Measurements from ENCODE around the gene FNDC3B.

The FNDC3B gene

DNA sequence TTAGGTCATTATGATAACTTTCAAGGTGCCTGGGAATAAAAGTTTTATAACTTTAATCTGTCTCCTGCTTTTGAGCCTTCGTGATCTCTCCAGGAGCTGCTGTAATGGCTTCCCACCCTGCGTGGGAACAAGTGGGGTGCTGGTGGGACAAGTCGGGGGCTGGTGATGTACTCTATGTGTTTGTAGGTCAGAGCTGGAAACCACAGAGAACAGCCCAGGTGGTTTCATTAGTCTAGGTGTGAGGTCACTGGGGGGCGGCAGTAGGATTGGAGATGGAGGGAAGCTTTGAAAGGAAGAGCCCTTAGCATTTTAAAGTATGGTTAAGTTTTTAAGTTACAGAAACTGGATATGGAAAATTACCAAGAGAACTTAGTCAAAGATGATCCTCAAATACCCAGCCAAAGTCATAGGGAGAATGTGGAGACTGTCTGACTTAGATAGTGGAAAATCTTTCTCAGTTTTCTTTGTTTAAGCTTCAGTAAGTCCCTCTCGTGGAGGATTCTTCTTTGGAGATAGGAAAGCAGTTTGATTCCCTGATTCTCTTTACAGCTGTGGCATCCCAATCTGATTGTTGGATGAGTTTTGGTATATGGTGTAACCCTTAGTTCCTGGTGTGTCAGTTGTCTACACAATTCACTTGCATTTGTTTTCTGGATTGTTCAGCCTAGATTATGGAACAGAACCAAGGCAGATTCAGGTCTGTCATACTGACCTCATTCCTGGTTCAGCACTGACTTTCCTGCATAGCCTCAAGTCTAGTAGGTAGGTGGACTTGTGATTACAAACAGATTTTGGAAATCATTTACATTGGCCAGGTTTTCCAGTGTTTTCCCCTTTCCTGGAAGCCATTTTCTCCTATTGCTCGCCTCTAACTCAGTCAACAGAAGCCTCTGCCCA, 115.6 kb downstream of the FNDC3B start:
- no peak for DNase-seq

DNA sequence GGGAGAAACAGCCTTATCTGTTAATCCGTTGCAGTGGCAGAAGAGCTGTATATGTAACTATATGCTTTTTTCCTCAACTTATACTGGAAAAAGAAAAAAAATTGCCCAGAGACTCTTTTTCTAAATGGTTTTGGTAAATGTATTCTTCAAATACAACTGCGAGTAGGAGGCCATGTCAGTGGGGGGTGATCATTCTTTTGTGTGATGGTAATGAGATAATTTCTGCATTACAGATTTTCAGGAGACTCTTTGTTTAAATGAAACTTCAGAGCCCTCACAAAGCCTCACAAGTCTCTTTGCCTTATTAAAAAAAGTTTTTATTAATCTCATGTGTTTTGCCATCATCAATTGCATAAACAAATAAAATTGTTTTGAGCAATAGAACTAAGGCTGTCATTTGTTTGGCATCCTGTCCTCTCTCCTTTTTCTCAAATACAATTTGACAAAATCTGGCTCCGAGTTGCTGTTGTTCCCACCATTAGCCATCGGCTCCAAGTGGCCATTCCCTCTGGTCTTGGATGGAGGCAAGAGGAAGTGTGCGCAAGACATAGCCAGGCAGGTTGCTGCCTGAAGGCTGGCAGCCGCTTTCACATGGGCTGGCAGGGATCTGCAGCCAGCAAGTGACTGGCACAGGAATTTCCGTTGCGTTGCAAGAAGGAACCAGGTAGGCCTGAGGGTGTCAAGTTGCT, 116.7 kb downstream of the FNDC3B start:
- DNase-seq, result no peak

DNA sequence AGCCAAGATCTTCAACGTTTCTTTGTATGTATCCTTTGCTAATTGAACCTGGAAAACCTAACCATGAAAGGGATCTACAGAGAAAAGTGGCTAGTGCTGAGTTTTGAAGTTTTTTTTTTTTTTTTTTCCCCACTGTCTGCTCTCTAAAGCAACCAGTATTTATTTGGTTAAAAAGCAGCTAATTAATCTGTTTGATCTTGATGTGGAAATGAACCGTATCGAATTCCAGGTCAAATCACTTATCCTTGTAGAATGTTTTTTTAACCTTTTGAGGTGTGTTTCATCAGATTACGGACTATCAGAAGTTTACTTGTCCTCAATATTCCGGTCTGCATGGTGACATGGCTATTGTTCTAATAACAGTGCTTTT, 117.2 kb downstream of the FNDC3B start:
- no peak for DNase-seq

DNA sequence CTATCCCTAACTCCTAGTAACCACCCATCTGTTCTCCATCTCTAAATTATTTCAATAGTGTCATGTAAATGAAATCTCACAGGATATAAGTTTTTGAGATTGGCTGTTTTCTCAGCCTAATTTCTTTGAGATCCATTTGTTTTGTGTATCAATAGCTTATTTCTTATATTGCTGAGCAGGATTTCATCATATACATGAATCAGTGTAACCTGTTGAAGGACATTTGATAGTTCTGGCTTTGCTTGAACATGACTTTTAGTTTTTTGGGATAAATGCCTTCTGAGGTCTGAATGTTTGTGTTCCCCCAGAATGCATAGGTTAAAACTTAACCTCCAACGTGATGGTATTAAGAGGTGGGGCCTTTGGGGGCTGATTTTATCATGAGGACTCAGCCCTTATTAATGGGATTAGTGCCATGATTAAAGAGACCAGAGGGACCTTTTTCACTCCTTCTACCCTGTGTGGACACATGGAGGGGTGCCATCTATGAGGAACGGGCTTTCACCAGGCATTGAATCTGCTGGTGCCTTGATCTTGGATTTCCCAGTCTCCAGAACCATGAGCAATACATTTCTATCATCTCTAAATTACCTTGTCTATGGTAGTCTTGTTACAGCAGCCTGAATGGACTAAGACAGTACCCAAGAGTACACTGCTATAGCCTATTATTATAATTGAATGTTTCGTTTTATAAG, 118.3 kb downstream of the FNDC3B start:
- DNase-seq, result no peak

DNA sequence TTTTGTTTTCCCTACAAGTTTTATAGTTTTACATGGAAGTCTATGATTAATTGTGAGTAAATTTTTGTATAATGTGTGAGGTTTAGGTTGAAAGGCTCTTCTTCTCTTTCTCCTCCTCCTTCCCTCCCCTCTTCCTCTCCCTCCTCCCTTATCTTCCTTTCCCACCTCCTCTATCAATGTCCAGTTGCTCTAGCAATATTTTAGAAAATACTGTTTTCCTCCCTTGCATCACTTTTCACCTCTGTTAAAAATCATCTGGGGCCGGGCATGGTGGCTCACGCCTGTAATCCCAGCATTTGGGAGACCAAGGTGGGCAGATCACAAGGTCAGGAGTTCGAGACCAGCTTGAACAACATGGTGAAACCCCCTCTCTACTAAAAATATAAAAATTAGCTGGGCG, 119.4 kb downstream of the FNDC3B start:
- DNase-seq, result no peak

DNA sequence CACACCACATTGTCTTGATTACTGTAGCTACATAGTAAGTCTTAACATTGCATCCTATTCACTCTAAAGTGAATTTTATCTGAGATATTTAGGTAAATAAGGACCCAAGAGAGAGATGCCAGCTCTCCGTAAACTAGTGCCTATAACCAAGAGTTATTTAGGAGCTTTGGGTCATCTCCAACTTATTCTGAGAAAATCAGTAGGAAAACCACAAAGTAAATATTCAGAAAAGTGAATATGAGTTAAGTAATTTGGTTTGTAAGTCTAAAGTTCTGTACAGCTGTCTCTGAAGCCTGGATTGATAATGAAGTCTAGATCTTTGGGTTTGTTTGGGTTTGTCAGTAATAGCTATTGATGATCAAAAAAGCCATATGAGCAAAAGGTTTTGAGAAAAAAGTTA, 120.0 kb downstream of the FNDC3B start:
- no peak for DNase-seq

DNA sequence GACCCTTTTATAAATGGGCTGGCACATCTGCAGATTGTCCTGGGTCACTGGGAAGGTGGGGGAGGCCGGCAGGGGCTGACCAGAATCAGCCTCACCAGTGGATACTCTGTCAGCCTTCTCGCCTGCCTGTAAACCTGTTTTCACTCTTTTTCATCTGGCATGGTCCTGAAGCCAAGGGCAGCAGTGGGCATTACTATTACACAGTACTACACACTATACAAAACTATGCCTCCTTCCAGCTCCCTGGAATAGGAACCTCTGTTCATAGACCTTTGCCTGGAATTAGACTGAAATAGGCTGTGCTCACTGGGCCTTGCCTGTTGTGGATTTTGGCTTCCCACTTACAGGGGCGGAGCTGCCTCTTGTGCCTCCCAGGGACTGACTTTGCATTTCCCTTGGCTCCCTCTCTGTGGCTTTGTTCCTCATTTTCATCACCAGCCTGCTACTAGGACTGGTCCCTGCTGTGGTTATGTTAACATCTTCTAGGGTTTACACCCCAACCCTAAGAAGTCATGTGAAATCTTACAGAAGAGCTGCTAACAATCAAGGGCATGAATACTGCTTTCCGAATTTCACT, 120.7 kb downstream of the FNDC3B start:
- DNase-seq, result no peak

DNA sequence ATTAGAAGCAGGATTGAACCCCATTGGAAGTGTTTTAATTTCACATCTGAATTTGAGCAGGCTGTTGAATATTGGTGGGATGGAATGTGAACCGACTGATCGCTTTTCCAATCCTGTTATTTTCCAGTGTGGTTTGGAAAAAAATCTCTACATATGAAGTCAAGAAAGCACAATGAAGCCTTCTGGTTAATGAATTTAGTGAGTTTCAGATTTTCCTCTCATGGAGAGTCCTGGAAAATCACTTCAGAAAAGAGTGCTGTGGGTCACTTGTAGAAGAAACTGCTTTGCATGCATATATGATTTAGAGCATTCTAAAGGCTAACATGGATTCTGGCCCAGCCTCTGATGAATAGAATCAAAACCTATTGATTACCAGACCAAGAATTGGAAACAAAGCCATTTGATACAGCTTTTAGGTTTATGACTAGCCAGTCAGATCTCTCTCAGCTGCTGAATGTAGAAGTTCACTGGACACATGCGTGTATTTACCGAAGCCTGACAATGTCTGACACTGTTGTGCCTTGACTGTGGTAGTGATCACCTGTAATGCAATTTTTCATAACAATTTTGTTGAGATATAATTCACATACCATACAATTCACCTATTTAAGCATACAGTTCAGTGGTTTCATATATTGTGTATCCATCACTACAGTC, 121.9 kb downstream of the FNDC3B start:
- no peak for DNase-seq

DNA sequence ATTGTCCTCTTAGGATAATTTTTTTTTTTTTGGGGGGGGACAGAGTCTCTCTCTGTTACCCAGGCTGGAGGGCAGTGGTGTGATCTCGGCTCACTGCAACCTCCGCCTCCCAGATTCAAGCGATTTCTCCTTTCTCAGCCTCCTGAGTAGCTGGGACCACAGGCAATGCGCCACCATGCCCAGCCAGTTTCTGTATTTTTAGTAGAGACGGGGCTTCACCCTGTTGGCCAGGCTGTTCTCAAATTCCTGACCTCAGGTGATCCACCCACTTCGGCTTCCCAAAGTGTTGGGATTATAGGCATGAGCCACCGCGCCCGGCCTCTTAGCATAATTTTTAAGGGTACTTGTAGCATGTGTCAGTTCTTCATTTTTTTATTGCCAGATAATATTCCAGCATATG, 122.6 kb downstream of the FNDC3B start:
- no peak for DNase-seq

DNA sequence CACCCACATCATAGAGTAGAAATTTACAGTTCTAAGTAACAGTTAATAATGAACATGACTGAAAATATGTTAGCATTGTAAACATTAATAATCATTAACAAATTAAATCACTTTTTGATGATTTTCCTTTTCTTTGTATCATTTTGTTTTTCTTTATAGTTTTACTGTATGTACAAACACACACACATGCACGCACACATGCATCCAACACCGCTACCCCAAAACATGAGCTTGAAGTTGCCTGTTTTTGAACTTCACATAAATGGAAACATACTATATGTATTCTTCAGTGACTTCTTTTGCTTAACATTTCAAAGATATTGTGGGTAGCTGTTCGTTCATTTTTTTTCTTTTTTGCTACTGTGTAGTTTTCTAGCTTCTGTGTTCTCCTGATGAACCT, 123.9 kb downstream of the FNDC3B start:
- DNase-seq, result no peak

DNA sequence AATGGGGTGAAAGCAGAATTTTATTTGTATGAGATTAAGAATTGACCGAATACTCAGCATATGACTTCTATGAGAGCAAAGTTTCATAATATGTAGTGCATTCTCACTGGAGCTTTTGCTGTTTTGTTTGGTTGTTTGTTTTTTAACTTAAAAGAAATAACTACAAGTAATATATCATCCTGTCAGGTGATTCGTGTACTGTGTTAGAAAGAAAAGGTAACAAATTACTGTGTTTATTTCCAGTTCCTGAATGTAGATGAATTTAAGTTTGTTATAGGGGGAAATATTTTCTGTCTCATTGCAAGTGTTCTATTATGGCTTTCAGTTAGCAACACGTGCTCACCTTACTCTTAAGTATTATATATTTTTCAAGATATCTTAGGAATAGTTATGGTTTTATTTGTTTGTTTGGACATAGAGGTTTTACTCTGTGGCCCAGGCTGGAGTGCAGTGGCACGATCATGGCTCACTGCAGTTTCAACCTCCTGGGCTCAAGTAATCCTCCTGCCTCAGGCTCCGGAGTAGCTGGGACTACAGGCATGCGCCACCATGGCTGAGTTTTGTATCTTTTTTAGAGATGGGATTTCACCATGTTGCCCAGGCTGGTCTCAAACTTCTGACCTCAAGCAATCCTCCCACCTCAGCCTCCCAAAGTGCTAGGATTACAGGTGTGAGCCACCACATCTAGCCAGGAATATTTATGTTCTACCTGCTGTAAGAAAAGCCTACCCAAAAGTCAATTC, 125.4 kb downstream of the FNDC3B start:
- DNase-seq, result no peak

DNA sequence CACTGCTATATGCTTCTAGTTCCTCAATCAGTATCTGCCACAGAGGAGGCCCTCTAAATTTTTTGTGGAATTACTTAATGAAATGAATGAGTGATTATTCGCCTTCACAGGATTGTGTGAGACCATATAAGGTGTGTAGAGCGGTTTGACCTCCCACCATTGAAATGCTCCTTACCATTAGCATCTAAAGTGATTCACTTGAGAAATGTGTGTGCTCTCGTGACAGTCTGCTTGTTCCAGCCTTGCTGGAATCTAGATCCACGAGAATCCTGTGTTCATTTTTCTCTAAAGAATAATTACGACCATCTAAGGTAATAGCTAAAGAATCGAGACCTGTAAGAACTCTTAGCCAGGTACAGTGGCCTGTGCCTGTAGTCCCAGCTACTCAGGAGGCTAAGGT, 126.9 kb downstream of the FNDC3B start:
- DNase-seq, result no peak

DNA sequence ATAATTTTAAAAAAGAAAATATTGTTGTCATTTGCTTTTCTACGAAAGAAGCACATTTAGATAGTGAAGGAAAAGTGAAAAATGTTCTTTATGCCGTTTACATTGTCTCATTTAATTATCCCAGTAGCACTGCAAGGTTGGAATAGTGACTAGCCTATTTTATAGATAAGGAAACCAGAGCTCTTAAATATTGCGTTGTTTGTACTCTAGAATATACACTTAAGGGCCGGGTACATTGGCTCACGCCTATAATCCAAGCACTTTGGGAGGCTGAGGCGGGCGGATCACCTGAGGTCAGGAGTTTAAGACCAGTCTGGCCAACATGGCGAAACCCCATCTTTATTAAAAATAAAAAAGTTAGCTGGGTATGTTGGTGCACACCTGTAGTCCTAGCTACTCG, 127.5 kb downstream of the FNDC3B start:
- no peak for DNase-seq

DNA sequence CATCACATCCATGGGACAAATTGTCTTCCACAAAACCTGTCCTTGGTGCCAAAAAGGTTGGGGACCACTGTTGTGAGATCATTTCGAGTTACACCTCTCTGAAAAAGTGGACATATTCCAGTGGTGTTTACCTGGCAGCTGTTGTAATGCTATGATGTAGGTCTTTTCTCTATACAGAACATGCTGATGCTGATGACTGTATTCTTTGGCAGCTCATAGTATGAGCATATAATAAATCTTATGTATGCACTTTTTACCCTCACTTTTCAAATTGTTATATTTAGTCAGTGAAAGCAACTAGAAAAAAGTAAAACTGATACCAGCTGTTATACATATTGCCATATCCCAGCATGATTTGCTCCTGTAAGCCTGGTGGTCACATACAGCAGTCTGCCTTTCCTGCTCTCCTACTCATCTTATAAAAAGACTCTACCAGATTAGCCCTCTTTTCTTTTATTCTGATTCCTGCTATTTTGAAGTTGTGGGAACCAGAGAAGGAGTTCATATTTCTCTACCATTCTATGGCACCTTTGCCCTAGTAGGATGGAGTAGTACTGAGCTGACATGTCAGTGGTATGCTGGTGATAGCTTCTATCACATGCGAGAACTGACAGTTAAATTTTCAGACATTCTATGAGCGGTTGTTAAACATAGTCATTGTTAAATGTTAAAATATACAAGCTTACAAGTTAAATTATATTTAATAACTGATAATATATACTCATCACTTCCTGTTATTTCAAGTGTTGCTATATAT, 128.7 kb downstream of the FNDC3B start:
- DNase-seq, result no peak

DNA sequence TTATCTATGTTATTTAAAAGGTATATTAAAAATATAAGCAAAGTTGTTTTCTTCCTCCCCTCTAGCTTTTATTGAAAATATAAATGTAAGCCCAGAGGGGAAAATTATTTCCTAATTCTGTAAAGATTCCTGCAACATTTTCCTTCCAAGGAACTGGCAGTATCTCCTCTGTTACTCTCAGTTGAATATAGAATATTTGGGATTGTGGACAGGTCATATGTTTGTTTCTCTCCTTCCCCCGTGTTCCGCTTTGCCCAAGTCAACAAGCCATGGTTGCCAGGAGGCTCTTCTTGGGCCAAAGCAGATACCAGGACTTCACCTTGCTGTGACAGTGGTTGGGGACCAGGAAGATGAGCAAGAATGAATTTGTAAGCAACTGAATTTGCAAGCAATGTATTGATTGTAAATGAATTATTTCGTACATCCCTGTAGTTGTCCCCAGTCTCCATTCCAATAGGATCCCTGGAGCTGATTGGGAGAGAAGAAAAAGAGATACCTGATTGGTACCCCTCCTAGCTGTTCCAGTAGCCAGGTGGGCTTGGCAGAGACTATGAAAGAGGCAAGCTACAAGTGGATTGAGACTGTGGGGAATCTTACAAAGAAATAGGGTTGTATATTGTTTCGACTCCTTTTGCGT, 130.8 kb downstream of the FNDC3B start:
- DNase-seq, result no peak

DNA sequence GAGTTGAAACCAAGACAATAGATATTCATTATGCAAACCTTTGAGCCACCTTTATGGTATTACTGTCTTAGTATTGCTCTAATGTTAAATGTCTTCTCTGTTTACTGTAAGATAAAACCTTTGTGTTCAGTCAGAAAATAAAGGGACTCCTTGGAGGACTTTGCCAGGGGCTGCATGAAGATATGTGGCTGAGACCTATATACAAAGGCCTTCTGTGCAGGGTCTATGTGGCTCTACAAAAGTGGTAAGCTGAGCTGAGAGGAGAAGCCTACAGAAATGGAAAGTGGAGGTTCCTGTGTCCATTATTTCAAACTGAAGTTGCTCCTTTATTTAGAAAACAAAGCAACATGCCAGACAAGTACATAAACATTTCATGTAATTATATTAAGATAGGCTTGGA, 131.5 kb downstream of the FNDC3B start:
- no peak for DNase-seq

DNA sequence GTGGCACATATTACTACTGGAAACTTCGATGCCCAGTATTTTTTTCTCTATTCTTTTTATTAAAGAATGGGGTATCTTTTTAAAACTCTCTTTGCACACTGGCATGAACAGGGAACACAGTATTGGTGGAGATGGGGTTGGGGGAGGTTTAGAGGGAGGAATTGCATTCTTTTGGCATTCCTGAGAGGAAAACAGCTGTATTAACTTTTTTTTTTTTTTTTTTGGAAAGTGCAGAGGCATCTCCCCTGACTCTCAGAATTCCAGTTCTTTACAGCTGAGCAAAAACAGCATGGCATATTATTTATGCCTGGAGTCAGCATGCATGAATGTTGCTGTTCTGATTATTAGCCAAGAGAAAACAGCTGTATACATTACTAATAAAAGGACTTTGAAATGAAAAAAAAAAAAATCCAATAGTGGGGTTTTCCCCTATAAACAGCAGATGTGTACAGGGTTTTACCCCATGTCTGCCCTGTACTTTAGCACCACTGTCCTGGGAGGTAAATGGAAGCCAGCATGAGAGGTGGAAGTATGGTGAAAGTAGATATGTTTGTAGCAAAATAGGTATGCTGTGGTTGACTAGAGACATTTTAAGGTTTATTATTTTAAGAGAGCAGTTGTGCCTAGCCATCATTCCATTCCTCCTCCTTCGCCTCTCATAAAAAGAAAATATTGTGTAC, 132.2 kb downstream of the FNDC3B start:
- DNase-seq, result no peak

DNA sequence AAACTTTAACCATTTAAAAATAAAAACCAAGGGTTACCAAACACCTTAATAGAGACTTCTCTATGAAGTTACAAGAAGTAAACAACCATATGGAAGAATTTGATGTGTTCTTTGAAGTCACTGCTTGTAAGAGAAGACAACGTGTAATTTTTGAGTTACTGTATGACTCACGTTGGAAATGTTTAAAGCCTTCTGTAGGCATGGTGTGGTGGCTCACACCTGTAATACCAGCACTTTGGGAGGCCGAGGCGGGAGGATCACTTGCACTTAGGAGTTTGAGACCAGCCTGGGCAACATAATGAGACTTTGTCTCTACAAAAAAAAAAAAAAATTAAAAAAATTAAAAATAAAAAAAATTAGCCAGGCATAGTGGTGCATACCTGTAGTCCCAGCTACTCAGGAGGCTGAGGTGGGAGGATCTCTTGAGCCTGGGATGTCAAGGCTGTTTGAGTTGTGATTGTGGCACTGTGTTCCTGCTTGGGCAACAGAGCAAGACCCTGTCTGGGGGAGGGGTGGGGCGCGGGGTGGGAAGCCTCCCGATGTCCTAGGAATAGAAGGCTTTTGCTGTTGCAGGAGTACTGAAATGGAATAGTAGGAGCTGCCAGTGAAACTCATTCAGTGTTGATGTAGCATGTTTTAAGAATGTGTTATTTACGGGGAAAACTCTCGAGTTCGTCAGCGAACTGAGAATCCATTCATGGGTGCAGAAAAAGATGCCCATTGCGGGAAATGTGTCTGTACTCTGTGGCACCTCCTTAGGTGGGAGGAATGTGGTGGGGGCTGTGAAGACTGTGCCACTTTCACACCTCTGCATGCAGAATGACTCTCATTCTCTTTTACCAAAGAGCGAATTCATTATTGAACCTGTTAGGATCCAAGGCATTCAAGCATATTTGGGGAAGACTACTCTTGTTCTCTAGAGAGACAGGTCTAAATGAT, 134.2 kb downstream of the FNDC3B start:
- no peak for DNase-seq

Measured in NCI-H526 treated with DMSO at 0.1 percent for 48 hours (cell line).